ENCODE measurements around the gene LUC7L2.

DNA sequence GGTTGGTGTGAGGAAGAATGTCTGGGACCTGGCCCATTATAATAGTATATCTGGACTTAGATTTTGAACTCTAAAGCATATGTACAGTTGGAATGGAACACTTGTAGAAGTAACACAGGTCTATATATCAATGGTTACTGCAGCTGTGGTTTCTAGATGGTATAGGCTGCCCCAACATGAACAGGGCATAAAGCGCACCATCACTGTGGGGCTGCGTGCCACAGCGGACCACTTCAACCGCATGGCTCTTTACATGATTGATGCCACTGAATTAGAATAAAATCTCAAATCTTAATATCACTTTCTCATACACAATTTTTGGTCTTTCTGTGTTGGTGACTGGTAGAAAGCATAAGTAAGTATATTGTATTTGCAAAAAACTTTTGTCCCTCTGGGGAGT lies 64.3 kb downstream of the LUC7L2 start:
- TF ChIP-seq, protein P1, sequence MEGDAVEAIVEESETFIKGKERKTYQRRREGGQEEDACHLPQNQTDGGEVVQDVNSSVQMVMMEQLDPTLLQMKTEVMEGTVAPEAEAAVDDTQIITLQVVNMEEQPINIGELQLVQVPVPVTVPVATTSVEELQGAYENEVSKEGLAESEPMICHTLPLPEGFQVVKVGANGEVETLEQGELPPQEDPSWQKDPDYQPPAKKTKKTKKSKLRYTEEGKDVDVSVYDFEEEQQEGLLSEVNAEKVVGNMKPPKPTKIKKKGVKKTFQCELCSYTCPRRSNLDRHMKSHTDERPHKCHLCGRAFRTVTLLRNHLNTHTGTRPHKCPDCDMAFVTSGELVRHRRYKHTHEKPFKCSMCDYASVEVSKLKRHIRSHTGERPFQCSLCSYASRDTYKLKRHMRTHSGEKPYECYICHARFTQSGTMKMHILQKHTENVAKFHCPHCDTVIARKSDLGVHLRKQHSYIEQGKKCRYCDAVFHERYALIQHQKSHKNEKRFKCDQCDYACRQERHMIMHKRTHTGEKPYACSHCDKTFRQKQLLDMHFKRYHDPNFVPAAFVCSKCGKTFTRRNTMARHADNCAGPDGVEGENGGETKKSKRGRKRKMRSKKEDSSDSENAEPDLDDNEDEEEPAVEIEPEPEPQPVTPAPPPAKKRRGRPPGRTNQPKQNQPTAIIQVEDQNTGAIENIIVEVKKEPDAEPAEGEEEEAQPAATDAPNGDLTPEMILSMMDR (IDR thresholded peaks at IDR 0.05): no peak
- no peak for TF ChIP-seq POLR2A (IDR thresholded peaks at IDR 0.05)

Measured in esophagus squamous epithelium (tissue), 4 donors.